Choroid plexus epithelial cell (primary cell): Measurements from ENCODE around the gene PIGR.

Experiments used
- DNase-seq: peaks from one replicate; pipeline ENCODE4 v3.0.0-alpha.2; 2010; ENCODE audit warnings: low read depth
- H3K4me3 ChIP-seq: 2 replicates; pipeline ENCODE4 v1.5.1; 2011; ENCODE audit warnings: low read depth, mild to moderate bottlenecking, control low read depth, low read length, moderate library complexity
- CTCF ChIP-seq: conservative IDR thresholded peaks from 2 replicates; pipeline ENCODE4 v1.5.1; 2011; ENCODE audit warnings: low read depth, mild to moderate bottlenecking, control low read depth, inconsistent platforms, low read length, moderate library complexity

The PIGR gene

DNA sequence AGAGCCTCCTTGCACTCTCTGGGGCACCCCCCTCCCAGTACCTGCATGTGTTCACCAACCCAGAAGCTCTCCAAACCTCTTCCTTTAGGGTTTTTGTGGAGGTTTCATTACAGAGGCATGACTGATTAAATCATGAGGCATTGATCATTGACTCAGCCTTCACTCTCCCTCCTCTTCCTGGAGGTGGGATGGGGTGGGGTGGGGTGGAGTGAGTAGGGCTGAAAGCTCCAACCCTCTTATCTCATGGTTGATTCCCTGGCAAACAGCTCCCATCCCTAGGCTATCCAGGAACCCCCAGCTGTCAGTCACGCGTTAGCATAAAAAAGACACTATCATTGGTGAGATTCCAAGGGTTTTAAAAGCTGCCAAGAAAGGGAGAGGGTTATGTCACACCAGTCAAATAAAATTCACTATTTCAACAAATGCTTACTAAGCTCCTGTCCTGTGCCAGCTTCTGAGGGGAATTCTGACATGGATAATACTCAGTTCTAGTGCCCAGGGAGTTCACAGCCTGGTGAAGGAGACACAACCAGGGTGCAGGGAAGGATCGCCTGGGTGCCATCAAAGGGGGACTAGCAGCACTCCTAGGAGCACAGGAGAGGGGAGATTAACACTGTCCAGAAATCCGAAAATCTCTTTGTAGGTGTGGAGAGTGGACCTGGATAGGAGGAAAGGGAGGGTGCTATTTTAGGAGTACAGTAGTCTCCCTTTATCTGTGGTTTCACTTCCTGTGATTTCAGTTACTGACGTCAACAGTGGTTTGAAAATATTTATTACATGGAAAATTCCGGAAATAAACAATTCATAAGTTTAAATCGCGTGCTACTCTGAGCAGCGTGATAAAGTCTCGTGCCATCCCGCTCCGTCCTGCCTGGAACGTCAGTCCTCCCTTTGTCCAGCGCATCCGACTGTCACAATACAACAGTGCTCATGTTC lies 55.9 kb downstream of the PIGR start:
- DNase-seq, result peak; percentile 86
- no peak overlapping the region for H3K4me3 ChIP-seq
- no peak for TF ChIP-seq CTCF

DNA sequence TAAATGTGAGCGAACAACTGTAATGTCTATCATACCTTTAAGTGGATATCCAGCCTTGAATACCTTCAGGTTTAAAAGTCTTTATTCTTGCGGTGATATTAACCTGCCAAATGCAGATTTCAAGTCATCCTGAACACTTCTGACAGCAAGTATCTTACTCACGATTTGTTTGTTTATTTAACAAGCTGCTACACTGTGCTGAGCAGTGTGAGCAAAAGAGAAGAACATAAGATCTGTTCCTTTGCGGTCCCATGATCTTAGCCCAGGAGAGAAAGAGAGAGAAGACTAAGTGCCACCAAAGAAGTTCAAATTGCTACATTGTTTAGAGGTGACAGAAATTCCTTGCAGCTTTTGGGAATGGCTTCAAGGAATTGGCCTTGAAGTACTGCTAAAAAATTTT lies 58.6 kb downstream of the PIGR start:
- DNase-seq, result peak; percentile 55
- H3K4me3 ChIP-seq, result no peak overlapping the region
- no peak for TF ChIP-seq CTCF

GRCh38 chr1:206886831-206887230 lies 59.4 kb downstream of the PIGR start:
- H3K4me3 ChIP-seq, result no peak overlapping the region
- DNase-seq, result no peak
- no peak for TF ChIP-seq CTCF

DNA sequence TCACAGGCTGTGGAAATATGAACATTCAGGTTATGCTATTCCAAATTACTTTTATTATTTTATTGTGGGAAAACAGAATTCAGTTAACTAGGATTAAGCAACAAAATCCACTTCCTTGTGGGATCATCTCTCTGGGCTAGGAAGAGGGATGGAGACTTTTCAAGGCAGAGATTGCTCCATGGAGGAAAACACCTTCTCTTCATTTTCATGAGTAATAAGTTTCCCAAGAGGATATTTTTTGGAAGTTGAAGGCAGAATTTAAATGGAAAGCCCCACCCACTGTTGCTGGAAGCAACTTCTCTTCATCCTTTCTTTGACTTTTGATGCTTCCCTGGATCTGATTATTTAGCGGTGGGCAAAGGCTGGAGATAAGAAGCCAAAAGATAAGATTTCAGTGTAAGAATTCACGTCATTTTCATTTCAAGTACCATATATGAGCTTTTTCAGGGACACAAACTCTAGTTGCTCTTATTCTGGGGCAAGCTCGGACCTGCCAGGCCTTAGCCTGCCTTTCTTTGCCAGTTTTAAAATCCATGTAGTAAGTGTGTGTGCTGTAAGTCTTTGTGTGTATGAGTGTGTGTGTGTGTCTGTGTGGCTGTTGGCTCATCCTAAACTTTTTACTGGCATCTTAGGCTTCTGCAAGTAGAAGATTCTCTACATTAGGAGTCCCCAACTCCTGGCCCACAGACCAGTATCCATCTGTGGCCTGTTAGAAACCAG lies 60.8 kb downstream of the PIGR start:
- no peak overlapping the region for H3K4me3 ChIP-seq
- no peak for DNase-seq
- no peak for TF ChIP-seq CTCF

DNA sequence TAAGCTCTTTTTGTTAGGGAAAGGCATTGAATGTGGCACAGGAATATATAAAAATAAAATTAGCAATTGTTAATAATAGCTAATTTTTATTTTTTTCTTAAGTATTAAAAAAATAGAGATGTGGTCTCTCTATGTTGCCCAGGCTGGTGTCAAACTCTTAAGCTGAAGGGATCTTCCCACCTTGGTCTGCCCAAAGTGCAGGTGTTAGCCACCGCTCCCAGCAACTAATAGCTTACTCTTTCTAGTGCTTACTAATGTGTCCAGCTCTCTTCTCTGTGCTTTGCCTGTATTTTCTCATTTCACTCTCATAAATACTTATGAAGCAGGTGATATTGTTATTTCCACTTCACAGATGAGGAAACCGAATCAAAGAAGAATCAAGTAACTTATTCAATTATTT lies 62.4 kb downstream of the PIGR start:
- no peak for DNase-seq
- TF ChIP-seq CTCF, result no peak
- no peak overlapping the region for H3K4me3 ChIP-seq

DNA sequence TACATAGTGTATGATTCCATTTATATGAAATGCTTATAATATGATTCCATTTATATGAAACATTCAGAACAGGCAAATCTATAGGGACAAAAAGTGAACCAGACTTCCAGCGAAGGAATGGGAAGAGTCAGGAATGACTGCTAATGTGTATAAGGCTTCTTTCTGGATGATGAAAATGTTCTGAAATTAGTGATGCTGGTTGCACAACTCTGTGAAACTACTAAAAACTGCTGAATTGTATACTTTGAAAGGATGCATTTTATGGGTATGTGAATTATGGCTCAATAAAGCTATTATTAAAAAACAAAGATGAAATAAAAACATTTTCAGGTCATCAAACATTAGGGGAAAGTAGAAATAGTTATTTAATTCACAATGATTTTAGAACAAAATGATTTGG lies 63.1 kb downstream of the PIGR start:
- TF ChIP-seq CTCF, result no peak
- no peak overlapping the region for H3K4me3 ChIP-seq
- no peak for DNase-seq
